ENCODE results near the gene KCND3. TPM values are rescaled to one million over a fixed set of nuclear protein-coding genes. Genes with fewer than 3 reads are reported as not detected.

Gene KCND3
- total RNA-seq, 1 donor from 2014 or later, result not detected

DNA sequence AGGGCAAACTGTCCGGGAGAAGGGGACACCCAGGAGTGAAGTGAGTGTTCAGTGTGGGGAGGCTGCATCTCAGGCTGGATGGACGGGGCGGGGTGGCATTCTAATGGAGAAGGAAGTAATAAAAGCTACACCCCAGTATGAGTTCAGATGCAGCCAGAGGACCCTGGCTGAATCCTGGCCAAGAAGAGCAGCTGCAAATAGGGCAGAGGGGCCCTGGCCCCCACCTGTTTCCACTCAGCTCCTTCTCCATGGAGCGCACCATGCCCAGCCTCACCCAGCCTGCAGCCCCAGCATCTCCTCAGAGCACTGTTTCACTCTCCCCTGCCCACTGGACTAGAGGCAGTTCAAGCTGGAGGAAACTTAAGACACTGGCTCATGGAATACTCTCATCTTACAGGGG, 46.4 kb downstream of the KCND3 start:
- TF ChIP-seq, protein P1, sequence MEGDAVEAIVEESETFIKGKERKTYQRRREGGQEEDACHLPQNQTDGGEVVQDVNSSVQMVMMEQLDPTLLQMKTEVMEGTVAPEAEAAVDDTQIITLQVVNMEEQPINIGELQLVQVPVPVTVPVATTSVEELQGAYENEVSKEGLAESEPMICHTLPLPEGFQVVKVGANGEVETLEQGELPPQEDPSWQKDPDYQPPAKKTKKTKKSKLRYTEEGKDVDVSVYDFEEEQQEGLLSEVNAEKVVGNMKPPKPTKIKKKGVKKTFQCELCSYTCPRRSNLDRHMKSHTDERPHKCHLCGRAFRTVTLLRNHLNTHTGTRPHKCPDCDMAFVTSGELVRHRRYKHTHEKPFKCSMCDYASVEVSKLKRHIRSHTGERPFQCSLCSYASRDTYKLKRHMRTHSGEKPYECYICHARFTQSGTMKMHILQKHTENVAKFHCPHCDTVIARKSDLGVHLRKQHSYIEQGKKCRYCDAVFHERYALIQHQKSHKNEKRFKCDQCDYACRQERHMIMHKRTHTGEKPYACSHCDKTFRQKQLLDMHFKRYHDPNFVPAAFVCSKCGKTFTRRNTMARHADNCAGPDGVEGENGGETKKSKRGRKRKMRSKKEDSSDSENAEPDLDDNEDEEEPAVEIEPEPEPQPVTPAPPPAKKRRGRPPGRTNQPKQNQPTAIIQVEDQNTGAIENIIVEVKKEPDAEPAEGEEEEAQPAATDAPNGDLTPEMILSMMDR (conservative IDR thresholded peaks at IDR 0.05; ENCODE audit: low read depth, low read length), result no peak
- no peak overlapping the region for H3K4me3 ChIP-seq (ENCODE audit: low read depth, low read length)
- DNase-seq (ENCODE audit: low read depth), result no peak

DNA sequence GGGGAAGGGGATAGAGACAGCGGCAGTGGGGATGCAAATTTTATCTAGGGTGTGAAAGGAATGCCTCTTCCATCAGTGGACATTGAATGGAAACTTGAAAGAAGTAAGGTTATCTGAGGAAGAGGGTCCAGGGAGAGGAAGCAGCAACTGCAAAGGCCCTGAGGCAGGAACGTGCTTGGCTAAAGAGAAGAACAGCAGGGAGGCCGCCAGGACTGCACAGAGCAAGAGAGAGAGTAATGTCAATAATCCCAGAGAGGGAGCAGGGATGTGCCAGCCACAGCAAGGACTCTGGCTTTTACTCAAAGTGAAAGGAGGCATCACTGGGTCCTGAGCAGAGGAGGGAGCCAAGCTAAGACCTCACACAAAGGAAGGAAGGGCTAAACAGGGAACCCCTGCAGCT, 50.9 kb downstream of the KCND3 start:
- DNase-seq (ENCODE audit: low read depth), result no peak
- TF ChIP-seq, protein P1 (conservative IDR thresholded peaks at IDR 0.05; ENCODE audit: low read depth, low read length), result no peak
- no peak overlapping the region for H3K4me3 ChIP-seq (ENCODE audit: low read depth, low read length)

DNA sequence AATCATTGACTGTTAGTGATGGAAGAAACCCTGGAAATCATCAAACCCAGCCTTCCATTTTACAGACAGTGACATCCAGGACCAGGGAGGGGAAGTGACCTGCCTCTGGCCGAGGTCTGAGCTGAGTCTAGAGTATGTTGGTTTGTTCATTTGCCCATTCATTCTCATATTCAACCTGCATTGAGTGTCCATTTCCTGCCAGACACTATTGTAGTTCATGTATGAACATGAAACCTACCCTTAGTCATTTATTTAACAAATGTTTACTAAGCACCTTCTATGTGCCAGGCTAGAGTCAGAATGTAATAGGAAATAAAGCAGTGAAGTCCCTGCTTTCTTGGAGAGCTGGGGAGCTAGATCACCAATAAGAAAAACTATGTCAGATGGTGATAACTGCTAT, 51.3 kb downstream of the KCND3 start:
- TF ChIP-seq, protein P1 (conservative IDR thresholded peaks at IDR 0.05; ENCODE audit: low read depth, low read length), result no peak
- DNase-seq (ENCODE audit: low read depth), result no peak
- H3K4me3 ChIP-seq (ENCODE audit: low read depth, low read length), result no peak overlapping the region

DNA sequence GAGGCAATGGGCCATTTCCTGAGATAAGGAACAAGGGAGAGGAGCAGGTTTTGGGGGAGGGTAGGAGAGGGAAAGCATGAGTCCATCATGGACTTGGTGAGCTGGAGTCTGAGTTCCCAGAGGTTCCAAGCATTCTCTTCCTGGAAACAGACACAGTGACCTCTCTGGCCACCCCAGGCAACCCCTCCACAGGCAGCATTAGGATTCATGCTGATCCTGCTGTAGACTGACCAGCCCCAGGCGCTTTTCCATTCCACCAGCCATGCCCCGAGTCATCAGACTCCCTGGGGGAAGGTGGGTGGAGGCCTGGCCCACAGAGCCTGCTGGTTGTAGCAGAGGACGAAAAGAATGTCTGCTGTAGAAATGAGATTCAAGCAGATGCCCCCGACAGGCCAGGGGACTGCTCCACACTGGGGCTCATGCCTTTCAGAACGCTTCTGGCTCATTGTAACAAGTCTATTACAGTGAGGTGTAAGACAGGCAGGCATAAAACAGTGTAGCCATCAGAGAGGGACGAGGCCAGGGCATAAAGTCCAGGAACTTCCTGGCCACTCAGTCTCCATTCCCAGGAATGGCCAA, 52.2 kb downstream of the KCND3 start:
- TF ChIP-seq, protein P1 (conservative IDR thresholded peaks at IDR 0.05; ENCODE audit: low read depth, low read length), result no peak
- no peak overlapping the region for H3K4me3 ChIP-seq (ENCODE audit: low read depth, low read length)
- no peak for DNase-seq (ENCODE audit: low read depth)

DNA sequence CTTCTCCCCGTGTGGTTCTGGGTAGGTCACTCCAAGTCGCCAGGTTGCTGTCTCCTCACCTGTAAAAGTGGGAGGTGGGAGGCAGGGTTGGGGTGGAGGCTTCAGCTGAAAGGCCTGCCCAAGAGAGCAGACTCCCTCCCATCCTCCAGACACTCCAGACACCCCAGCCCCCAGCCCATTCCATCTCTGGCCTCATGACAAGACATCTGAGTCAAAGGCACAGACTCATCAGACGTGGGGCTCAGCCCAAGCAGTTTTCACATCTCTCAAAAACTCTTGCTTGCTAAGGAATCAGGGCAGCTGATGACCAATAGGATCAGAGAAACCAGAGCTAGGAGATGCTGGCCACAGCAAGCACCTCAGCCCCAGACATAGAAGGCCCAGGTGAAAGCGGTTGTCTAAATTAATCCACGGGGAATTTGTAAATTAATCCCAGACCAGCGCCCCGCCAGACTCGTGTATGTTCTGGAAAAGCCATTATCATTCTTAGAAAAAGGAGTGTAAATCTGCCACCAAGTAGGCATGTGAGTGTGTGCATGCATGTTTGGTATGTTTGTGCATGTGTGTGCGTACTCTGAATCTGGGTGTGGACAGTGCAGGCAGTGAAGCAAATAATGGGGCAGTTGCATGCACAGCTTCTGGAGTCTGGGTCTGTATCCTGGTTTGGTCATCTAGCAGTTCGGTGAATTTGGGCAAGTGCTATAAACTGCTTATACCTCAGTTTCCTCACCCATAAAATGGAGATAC, 55.2 kb downstream of the KCND3 start:
- no peak overlapping the region for H3K4me3 ChIP-seq (ENCODE audit: low read depth, low read length)
- TF ChIP-seq, protein P1 (conservative IDR thresholded peaks at IDR 0.05; ENCODE audit: low read depth, low read length), result no peak
- no peak for DNase-seq (ENCODE audit: low read depth)

DNA sequence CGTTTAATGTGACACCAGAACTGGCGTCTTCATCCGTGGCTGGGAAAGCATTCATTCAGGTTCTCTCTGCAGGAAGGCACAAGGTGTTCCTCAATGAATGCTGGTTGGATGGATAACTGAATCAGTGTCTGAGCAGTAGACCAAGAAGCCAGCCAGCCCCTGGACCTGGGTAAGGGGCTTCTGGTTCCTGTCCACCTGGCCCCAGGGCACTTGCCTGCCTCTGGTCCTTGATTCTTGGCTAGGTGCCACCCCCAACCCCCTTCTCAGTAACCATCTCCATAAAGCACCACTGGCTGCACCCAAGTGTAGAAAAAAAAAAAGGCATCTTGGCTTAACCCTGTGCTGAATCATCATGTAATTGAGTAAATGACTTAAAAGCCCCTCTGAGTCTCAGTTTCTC, 59.1 kb downstream of the KCND3 start:
- DNase-seq (ENCODE audit: low read depth), result no peak
- TF ChIP-seq, protein P1 (conservative IDR thresholded peaks at IDR 0.05; ENCODE audit: low read depth, low read length), result no peak
- no peak overlapping the region for H3K4me3 ChIP-seq (ENCODE audit: low read depth, low read length)

DNA sequence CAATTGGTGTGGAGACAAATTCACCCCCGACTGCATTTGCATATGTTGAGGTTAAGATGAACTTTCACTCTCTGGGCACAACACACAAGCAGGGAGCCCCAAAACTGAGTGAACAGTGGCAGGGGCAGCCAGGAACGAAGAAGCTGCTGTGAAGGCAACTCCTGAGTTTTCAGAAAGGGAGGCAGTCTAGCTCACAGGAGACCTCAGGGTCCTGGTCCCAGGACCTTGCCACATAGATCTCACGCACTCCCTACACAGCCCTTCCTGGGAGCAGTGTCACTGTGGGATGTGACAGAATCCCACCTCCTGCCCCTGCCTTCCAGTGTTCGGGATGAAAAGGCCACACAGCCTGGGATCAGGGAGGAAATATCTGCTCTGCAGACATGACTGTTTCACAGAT, 60.9 kb downstream of the KCND3 start:
- TF ChIP-seq, protein P1 (conservative IDR thresholded peaks at IDR 0.05; ENCODE audit: low read depth, low read length), result no peak
- no peak for DNase-seq (ENCODE audit: low read depth)
- H3K4me3 ChIP-seq (ENCODE audit: low read depth, low read length), result no peak overlapping the region
